GM23338 (cell line): ENCODE data around the gene MIGA1. TPM values are rescaled to one million over a fixed set of nuclear protein-coding genes. Genes with fewer than 3 reads are reported as not detected.

Source experiments
- ATAC-seq: fragments of 200-7000 bp; cut with Tn5 transposase; 3 replicates; pipeline ENCODE4 v1.9.1; 2020
- DNase-seq: peaks from one replicate; pipeline ENCODE4 v3.0.0-alpha.2; 2015; ENCODE audit warnings: low spot score
- H2AFZ ChIP-seq: fragments of 200-600 bp; sonication (generic); 2 replicates; pipeline ENCODE4 v1.8.0; 2016; ENCODE audit warnings: antibody characterized with exemption, mild to moderate bottlenecking, moderate library complexity
- H3F3A ChIP-seq: fragments of 200-600 bp; sonication (generic); replicated peaks from 2 replicates; pipeline ENCODE4 v1.8.0; 2017; ENCODE audit warnings: antibody characterized with exemption, mixed run types, low read depth
- H3K27ac ChIP-seq: fragments of 200-600 bp; sonication (generic); 2 replicates; pipeline ENCODE4 v1.6.1; 2016; ENCODE audit warnings: low read depth
- H3K27me3 ChIP-seq: fragments of 200-600 bp; sonication (generic); 2 replicates; pipeline ENCODE4 v1.8.0; 2016; ENCODE audit warnings: mild to moderate bottlenecking, mixed run types, moderate library complexity; ENCODE audit not compliant: insufficient read depth
- H3K36me3 ChIP-seq: fragments of 200-600 bp; sonication (generic); 2 replicates; pipeline ENCODE4 v1.8.0; 2016; ENCODE audit warnings: mild to moderate bottlenecking; ENCODE audit not compliant: insufficient read depth
- H3K4me1 ChIP-seq: fragments of 200-600 bp; sonication (generic); 2 replicates; pipeline ENCODE4 v1.8.0; 2016; ENCODE audit warnings: mild to moderate bottlenecking, moderate library complexity; ENCODE audit not compliant: insufficient read depth
- H3K4me2 ChIP-seq: fragments of 200-600 bp; sonication (generic); 2 replicates; pipeline ENCODE4 v1.7.1; 2017; ENCODE audit warnings: mixed run types
- H3K4me3 ChIP-seq: fragments of 200-600 bp; sonication (generic); 2 replicates; pipeline ENCODE4 v1.6.1; 2016; ENCODE audit warnings: mixed run types
- H3K79me2 ChIP-seq: fragments of 200-600 bp; sonication (generic); replicated peaks from 2 replicates; pipeline ENCODE4 v1.8.0; 2017; ENCODE audit warnings: mild to moderate bottlenecking; ENCODE audit not compliant: insufficient read depth
- H3K9me2 ChIP-seq: fragments of 200-600 bp; sonication (generic); 2 replicates; pipeline ENCODE4 v1.8.0; 2017; ENCODE audit not compliant: insufficient read depth
- H4K20me1 ChIP-seq: fragments of 200-600 bp; sonication (generic); replicated peaks from 2 replicates; pipeline ENCODE4 v1.8.0; 2017; ENCODE audit warnings: mild to moderate bottlenecking; ENCODE audit not compliant: insufficient read depth
- H3K27ac Mint-ChIP-seq: 2 replicates; pipeline ENCODE4 v1.8.0; 2020; ENCODE audit warnings: inconsistent platforms, mild to moderate bottlenecking, moderate library complexity, mixed read lengths
- H3K27me3 Mint-ChIP-seq: 3 replicates; pipeline ENCODE4 v1.8.0; 2022; ENCODE audit warnings: low read depth, mild to moderate bottlenecking, moderate library complexity, mixed read lengths, inconsistent platforms; ENCODE audit not compliant: insufficient read depth, poor library complexity
- H3K36me3 Mint-ChIP-seq: 3 replicates; pipeline ENCODE4 v1.8.0; 2021; ENCODE audit warnings: low read depth, mild to moderate bottlenecking, inconsistent platforms, moderate library complexity, mixed read lengths
- H3K4me1 Mint-ChIP-seq: 3 replicates; pipeline ENCODE4 v1.8.0; 2020; ENCODE audit warnings: mild to moderate bottlenecking, inconsistent platforms, mixed read lengths
- H3K4me3 Mint-ChIP-seq: 3 replicates; pipeline ENCODE4 v1.8.0; 2021; ENCODE audit warnings: moderate library complexity, mild to moderate bottlenecking, inconsistent platforms, mixed read lengths
- H3K9me3 Mint-ChIP-seq: 3 replicates; pipeline ENCODE4 v1.8.0; 2020; ENCODE audit warnings: moderate library complexity, mild to moderate bottlenecking, inconsistent platforms, mixed read lengths
- CREB1 ChIP-seq: fragments of 250-450 bp; sonication (Bioruptor Pico); IDR thresholded peaks from 2 replicates; pipeline ENCODE4 v1.5.0; 2020; ENCODE audit warnings: low read depth, mild to moderate bottlenecking, moderate library complexity
- CTCF ChIP-seq, 2 experiments: fragments of 200-600 bp in 1 of 2; sonication (generic) in 1 of 2; conservative IDR thresholded peaks; 2 replicates each; pipeline versions ENCODE4 v1.5.1 to v1.6.1; 2016 to 2017; ENCODE audit warnings: antibody characterized with exemption in 2 of 2, low read depth in 2 of 2, mild to moderate bottlenecking in 2 of 2, moderate library complexity in 1 of 2
- EZH2 ChIP-seq: fragments of 200-600 bp; sonication (generic); IDR thresholded peaks from one replicate; pipeline ENCODE4 v1.8.0; 2017; ENCODE audit warnings: antibody characterized with exemption, mild to moderate bottlenecking, low read depth; ENCODE audit not compliant: unreplicated experiment
- EZH2phosphoT487 ChIP-seq: fragments of 200-600 bp; sonication (generic); IDR thresholded peaks from one replicate; pipeline ENCODE4 v1.8.1; 2018; ENCODE audit warnings: antibody characterized with exemption; ENCODE audit not compliant: unreplicated experiment
- POLR2AphosphoS5 ChIP-seq: IDR thresholded peaks from 2 replicates; pipeline ENCODE4 v1.6.1; 2016; ENCODE audit warnings: antibody characterized with exemption, low read depth
- ZNF114 ChIP-seq: fragments of 250-450 bp; sonication (Bioruptor Pico); IDR thresholded peaks from 2 replicates; pipeline ENCODE4 v1.5.0; 2020; ENCODE audit warnings: mild to moderate bottlenecking, moderate library complexity
- ZNF331 ChIP-seq: fragments of 250-450 bp; sonication (Bioruptor Pico); IDR thresholded peaks from 2 replicates; pipeline ENCODE4 v1.5.0; 2020; ENCODE audit warnings: low read depth, mild to moderate bottlenecking, moderate library complexity
- polyA plus RNA-seq: library from polyadenylated mRNA; unstranded; fragments of >200 nt; fragmentation: Nextera tagmentation; extraction: Ambion mirVana; gene quantifications from 2 replicates; pipeline ENCODE4 v1.2.1, GENCODE V29; 2016
- total RNA-seq: library from RNA; depleted of rRNA; stranded (reverse); fragments of >200 nt; shearing (Covaris generic); gene quantifications from 2 replicates; pipeline ENCODE4 v1.2.3, GENCODE V29; 2014
- TF ChIP-seq, protein P1 (sequence below): IDR thresholded peaks from 2 replicates; pipeline ENCODE4 v1.6.1; 2016; ENCODE audit warnings: antibody characterized with exemption
- TF ChIP-seq, protein P2 (sequence below): fragments of 250-450 bp; sonication (Bioruptor Pico); IDR thresholded peaks from 2 replicates; pipeline ENCODE4 v1.5.0; 2020; ENCODE audit warnings: mild to moderate bottlenecking, moderate library complexity

MIGA1 gene
- total and polyA plus RNA-seq, 2 experiments from 2014 or later, result 3.4 to 7.5 TPM

DNA sequence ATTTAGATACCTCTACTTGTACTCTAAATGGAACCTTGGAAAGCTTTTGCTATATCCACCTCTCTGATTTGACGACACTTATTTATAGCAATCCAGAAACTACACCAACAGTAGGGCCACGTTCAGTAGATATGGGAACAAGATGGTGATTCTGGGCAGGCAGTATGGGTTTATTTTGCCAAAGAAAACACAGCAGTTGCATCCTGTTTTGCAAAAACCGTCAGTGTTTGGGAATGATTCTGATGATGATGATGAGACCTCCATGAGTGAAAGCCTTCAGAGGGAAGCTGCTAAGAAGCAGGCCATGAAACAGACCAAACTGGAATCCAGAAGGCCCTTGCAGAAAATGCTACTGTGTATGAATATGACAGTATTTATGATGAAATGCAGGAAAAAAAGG lies 67.5 kb downstream of the MIGA1 start:
- Histone ChIP-seq H3K4me1 (no peaks in the 10 kb centered on the region), H2AFZ (no peak overlapping the region), H3K9me2 (no peaks in the 10 kb centered on the region), H3K4me2 (no peak overlapping the region), H3K79me2 (no peaks in the 10 kb centered on the region), H3K36me3 (no peaks in the 10 kb centered on the region), H3K4me3 (no peak overlapping the region), H3K27me3 (no peaks in the 10 kb centered on the region), H4K20me1 (no peaks in the 10 kb centered on the region), H3K27ac (no peak overlapping the region), H3F3A (no peaks in the 10 kb centered on the region)
- ATAC-seq, result no peak
- no peak overlapping the region for H3K27ac Mint-ChIP-seq
- no peaks in the 10 kb centered on the region for H3K36me3 Mint-ChIP-seq
- H3K27me3 Mint-ChIP-seq, result no peaks in the 10 kb centered on the region
- no peaks in the 10 kb centered on the region for H3K9me3 Mint-ChIP-seq
- no peak for DNase-seq
- TF ChIP-seq, protein P1, sequence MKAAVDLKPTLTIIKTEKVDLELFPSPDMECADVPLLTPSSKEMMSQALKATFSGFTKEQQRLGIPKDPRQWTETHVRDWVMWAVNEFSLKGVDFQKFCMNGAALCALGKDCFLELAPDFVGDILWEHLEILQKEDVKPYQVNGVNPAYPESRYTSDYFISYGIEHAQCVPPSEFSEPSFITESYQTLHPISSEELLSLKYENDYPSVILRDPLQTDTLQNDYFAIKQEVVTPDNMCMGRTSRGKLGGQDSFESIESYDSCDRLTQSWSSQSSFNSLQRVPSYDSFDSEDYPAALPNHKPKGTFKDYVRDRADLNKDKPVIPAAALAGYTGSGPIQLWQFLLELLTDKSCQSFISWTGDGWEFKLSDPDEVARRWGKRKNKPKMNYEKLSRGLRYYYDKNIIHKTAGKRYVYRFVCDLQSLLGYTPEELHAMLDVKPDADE, result no peak
- TF ChIP-seq CTCF (conservative IDR thresholded peaks at IDR 0.05; ENCODE audit: low read depth in 2 of 2), result no peak
- no peak for TF ChIP-seq POLR2AphosphoS5
- TF ChIP-seq EZH2, result no peak
- H3K4me1 Mint-ChIP-seq, result no peaks in the 10 kb centered on the region
- H3K4me3 Mint-ChIP-seq, result no peak overlapping the region

DNA sequence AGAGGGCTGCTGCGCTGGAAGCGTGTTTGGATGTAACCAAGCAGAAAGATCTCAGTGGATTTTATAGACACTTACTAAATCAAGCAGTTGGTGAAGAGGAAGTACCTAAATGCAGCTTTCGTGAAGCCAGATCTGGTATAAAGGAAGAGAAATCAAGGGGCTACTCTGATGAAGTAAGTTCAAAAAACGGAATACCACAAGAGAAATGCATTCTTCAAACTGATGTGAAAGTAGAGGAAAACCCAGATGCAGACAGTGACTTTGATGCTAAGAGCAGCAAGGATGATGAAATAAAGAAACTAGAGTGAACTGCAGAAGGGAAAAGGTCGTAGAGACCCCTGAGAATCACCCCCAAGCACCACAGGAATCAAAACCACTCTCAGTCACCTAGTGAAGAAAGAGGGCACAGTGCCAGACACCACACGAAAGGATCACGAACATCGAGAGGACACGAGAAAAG lies 68.2 kb downstream of the MIGA1 start:
- Histone ChIP-seq H4K20me1 (no peaks in the 10 kb centered on the region), H3K36me3 (no peaks in the 10 kb centered on the region), H3K9me2 (no peaks in the 10 kb centered on the region), H2AFZ (no peak overlapping the region), H3K4me2 (no peak overlapping the region), H3K4me3 (no peak overlapping the region), H3K27ac (no peak overlapping the region), H3K27me3 (no peaks in the 10 kb centered on the region), H3K79me2 (no peaks in the 10 kb centered on the region), H3F3A (no peaks in the 10 kb centered on the region), H3K4me1 (no peaks in the 10 kb centered on the region)
- no peaks in the 10 kb centered on the region for H3K4me1 Mint-ChIP-seq
- no peak for ATAC-seq
- no peaks in the 10 kb centered on the region for H3K36me3 Mint-ChIP-seq
- H3K9me3 Mint-ChIP-seq, result no peaks in the 10 kb centered on the region
- H3K27me3 Mint-ChIP-seq, result no peaks in the 10 kb centered on the region
- H3K4me3 Mint-ChIP-seq, result no peak overlapping the region
- no peak overlapping the region for H3K27ac Mint-ChIP-seq
- DNase-seq, result no peak
- no peak for TF ChIP-seq CTCF (conservative IDR thresholded peaks at IDR 0.05; ENCODE audit: low read depth in 2 of 2)
- no peak for TF ChIP-seq ZNF331 (CRISPR knock-in tag)
- TF ChIP-seq CREB1, result no peak
- TF ChIP-seq, protein P2, sequence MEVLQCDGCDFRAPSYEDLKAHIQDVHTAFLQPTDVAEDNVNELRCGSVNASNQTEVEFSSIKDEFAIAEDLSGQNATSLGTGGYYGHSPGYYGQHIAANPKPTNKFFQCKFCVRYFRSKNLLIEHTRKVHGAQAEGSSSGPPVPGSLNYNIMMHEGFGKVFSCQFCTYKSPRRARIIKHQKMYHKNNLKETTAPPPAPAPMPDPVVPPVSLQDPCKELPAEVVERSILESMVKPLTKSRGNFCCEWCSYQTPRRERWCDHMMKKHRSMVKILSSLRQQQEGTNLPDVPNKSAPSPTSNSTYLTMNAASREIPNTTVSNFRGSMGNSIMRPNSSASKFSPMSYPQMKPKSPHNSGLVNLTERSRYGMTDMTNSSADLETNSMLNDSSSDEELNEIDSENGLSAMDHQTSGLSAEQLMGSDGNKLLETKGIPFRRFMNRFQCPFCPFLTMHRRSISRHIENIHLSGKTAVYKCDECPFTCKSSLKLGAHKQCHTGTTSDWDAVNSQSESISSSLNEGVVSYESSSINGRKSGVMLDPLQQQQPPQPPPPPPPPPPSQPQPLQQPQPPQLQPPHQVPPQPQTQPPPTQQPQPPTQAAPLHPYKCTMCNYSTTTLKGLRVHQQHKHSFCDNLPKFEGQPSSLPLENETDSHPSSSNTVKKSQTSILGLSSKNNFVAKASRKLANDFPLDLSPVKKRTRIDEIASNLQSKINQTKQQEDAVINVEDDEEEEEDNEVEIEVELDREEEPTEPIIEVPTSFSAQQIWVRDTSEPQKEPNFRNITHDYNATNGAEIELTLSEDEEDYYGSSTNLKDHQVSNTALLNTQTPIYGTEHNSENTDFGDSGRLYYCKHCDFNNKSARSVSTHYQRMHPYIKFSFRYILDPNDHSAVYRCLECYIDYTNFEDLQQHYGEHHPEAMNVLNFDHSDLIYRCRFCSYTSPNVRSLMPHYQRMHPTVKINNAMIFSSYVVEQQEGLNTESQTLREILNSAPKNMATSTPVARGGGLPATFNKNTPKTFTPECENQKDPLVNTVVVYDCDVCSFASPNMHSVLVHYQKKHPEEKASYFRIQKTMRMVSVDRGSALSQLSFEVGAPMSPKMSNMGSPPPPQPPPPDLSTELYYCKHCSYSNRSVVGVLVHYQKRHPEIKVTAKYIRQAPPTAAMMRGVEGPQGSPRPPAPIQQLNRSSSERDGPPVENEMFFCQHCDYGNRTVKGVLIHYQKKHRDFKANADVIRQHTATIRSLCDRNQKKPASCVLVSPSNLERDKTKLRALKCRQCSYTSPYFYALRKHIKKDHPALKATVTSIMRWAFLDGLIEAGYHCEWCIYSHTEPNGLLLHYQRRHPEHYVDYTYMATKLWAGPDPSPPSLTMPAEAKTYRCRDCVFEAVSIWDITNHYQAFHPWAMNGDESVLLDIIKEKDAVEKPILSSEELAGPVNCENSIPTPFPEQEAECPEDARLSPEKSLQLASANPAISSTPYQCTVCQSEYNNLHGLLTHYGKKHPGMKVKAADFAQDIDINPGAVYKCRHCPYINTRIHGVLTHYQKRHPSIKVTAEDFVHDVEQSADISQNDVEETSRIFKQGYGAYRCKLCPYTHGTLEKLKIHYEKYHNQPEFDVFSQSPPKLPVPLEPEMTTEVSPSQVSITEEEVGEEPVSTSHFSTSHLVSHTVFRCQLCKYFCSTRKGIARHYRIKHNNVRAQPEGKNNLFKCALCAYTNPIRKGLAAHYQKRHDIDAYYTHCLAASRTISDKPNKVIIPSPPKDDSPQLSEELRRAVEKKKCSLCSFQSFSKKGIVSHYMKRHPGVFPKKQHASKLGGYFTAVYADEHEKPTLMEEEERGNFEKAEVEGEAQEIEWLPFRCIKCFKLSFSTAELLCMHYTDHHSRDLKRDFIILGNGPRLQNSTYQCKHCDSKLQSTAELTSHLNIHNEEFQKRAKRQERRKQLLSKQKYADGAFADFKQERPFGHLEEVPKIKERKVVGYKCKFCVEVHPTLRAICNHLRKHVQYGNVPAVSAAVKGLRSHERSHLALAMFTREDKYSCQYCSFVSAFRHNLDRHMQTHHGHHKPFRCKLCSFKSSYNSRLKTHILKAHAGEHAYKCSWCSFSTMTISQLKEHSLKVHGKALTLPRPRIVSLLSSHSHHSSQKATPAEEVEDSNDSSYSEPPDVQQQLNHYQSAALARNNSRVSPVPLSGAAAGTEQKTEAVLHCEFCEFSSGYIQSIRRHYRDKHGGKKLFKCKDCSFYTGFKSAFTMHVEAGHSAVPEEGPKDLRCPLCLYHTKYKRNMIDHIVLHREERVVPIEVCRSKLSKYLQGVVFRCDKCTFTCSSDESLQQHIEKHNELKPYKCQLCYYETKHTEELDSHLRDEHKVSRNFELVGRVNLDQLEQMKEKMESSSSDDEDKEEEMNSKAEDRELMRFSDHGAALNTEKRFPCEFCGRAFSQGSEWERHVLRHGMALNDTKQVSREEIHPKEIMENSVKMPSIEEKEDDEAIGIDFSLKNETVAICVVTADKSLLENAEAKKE (CRISPR knock-in tag), result no peak
- TF ChIP-seq ZNF114 (CRISPR knock-in tag), result no peak
- no peak for TF ChIP-seq EZH2phosphoT487
- TF ChIP-seq POLR2AphosphoS5, result no peak
